Endothelial cell of umbilical vein (primary cell): ENCODE data around the gene LRRIQ1. TPM values are rescaled to one million over a fixed set of nuclear protein-coding genes. Genes with fewer than 3 reads are reported as not detected.

Source experiments
- BruUV-seq: library from RNA; stranded (reverse); fragments of 400-500 nt; replicated peaks from 2 replicates; lab custom pipeline; 2021; lab: Mats Ljungman, UMichigan
- CTCF ChIA-PET: fragments of 300-600, 350-600 bp; sonication (Branson Sonifier 250); formaldehyde crosslinking; loops from one replicate; lab custom pipeline; 2021; ENCODE audit warnings: antibody characterized with exemption, inconsistent platforms; lab: Charles Lee
- POLR2A ChIA-PET: fragments of 300-600, 350-600 bp; sonication (Branson Sonifier 250); formaldehyde crosslinking; loops from one replicate; lab custom pipeline; 2021; ENCODE audit warnings: antibody characterized with exemption, inconsistent platforms; lab: Charles Lee
- DNase-seq: peaks from one replicate; pipeline ENCODE4 v3.0.0-alpha.2; 2011; ENCODE audit warnings: low read depth, low spot score
- FAIRE-seq: peaks from 2 replicates; lab custom pipeline; 2011; peaks lifted over from hg19 to GRCh38; lab: Jason Lieb, UNC
- H2AFZ ChIP-seq: 2 replicates; pipeline ENCODE4 v1.6.0; 2012; ENCODE audit warnings: low read depth, low read length, control low read depth, inconsistent platforms
- H3K27ac ChIP-seq: 2 replicates; pipeline ENCODE4 v1.5.1; 2011; ENCODE audit warnings: low read depth, mild to moderate bottlenecking, control low read depth, low read length, moderate library complexity; ENCODE audit not compliant: insufficient read depth
- H3K27me3 ChIP-seq, 2 experiments: 2 replicates each; pipeline versions ENCODE4 v1.6.0 to v1.6.1; 2011; ENCODE audit warnings: low read length in 2 of 2, mixed read lengths in 1 of 2; ENCODE audit not compliant: control insufficient read depth in 2 of 2, insufficient read depth in 2 of 2
- H3K36me3 ChIP-seq, 2 experiments: 2 replicates in 1 of 2; 3 replicates in 1 of 2; pipeline ENCODE4 v1.5.1; 2011; ENCODE audit warnings: low read length in 2 of 2, mild to moderate bottlenecking in 1 of 2, moderate library complexity in 1 of 2; ENCODE audit not compliant: control insufficient read depth in 2 of 2, insufficient read depth in 2 of 2; ENCODE audit errors: extremely low read depth in 1 of 2
- H3K4me1 ChIP-seq: 3 replicates; pipeline ENCODE4 v1.5.1; 2011; ENCODE audit warnings: mild to moderate bottlenecking, low read length; ENCODE audit not compliant: control insufficient read depth, insufficient read depth; ENCODE audit errors: extremely low read depth
- H3K4me2 ChIP-seq: 2 replicates; pipeline ENCODE4 v1.6.1; 2011; ENCODE audit warnings: low read length, control low read depth, mixed read lengths; ENCODE audit not compliant: insufficient read depth
- H3K4me3 ChIP-seq, 3 experiments: fragments of 200-600 bp in 1 of 3; sonication (generic), shearing (Covaris generic) in 1 of 3; replicated peaks in 1 of 3; 2 replicates each; pipeline ENCODE4 v1.5.1; 2011 to 2016; ENCODE audit warnings: control low read depth in 3 of 3, low read length in 3 of 3, mild to moderate bottlenecking in 2 of 3, inconsistent platforms in 1 of 3, low read depth in 1 of 3, moderate library complexity in 1 of 3; ENCODE audit not compliant: insufficient read depth in 1 of 3
- H3K79me2 ChIP-seq: 2 replicates; pipeline ENCODE4 v1.6.0; 2012; ENCODE audit warnings: low read length, inconsistent platforms; ENCODE audit not compliant: control insufficient read depth, insufficient read depth
- H3K9ac ChIP-seq: replicated peaks from 2 replicates; pipeline ENCODE3; 2011; ENCODE audit warnings: low read length, control low read depth; ENCODE audit not compliant: insufficient read depth; ENCODE audit errors: extremely low read depth
- H3K9me1 ChIP-seq: replicated peaks from 3 replicates; pipeline ENCODE4 v1.6.0; 2011; ENCODE audit warnings: mild to moderate bottlenecking, low read length; ENCODE audit not compliant: control insufficient read depth, insufficient read depth; ENCODE audit errors: extremely low read depth
- H3K9me3 ChIP-seq: replicated peaks from 2 replicates; pipeline ENCODE4 v1.5.1; 2012; ENCODE audit warnings: low read length, inconsistent platforms; ENCODE audit not compliant: control insufficient read depth, insufficient read depth
- H4K20me1 ChIP-seq: replicated peaks from 2 replicates; pipeline ENCODE3; 2011; ENCODE audit warnings: mild to moderate bottlenecking, low read length; ENCODE audit not compliant: control insufficient read depth, insufficient read depth; ENCODE audit errors: extremely low read depth
- EZH2 ChIP-seq: IDR thresholded peaks from 2 replicates; pipeline ENCODE4 v1.6.1; 2012; ENCODE audit warnings: borderline replicate concordance, low read depth, mild to moderate bottlenecking, moderate library complexity, low read length, inconsistent platforms; ENCODE audit not compliant: severe bottlenecking
- FOS ChIP-seq: IDR thresholded peaks from 2 replicates; pipeline ENCODE4 v1.6.1; 2011; ENCODE audit warnings: mild to moderate bottlenecking, low read length, moderate library complexity, borderline replicate concordance; ENCODE audit not compliant: insufficient read depth
- GATA2 ChIP-seq: IDR thresholded peaks from 2 replicates; pipeline ENCODE4 v1.7.0; 2011; ENCODE audit warnings: low read depth, mild to moderate bottlenecking, moderate library complexity, mixed read lengths, low read length; ENCODE audit not compliant: insufficient read length, insufficient read depth
- JUN ChIP-seq: IDR thresholded peaks from 2 replicates; pipeline ENCODE4 v1.6.1; 2011; ENCODE audit warnings: borderline replicate concordance, low read depth; ENCODE audit not compliant: insufficient read length, insufficient read depth
- MYC ChIP-seq: IDR thresholded peaks from one replicate; pipeline ENCODE4 v1.6.1; 2011; ENCODE audit warnings: mild to moderate bottlenecking, low read depth, low read length
- POLR2A ChIP-seq: IDR thresholded peaks from 2 replicates; pipeline ENCODE4 v1.6.1; 2012; ENCODE audit warnings: low read depth, mild to moderate bottlenecking, control low read depth, low read length
- POLR2AphosphoS5 ChIP-seq: IDR thresholded peaks from 2 replicates; pipeline ENCODE4 v1.6.1; 2012; ENCODE audit warnings: low read depth, mild to moderate bottlenecking, control low read depth, low read length, moderate library complexity; ENCODE audit not compliant: insufficient read depth
- dilution Hi-C: fragments of 300-500 bp; cut with MboI; formaldehyde crosslinking; loops from one replicate; pipeline ENCODE4 v1.15.0; 2019; ENCODE audit warnings: low sequenced_read_pairs; ENCODE audit not compliant: extremely low pct_ligation_motif_present
- intact Hi-C: fragments of 100-400 bp; cut with micrococcal nuclease; formaldehyde crosslinking; loops from one replicate; pipeline ENCODE4 v1.10.0; 2022
- polyA plus RNA-seq, 4 experiments: library from polyadenylated mRNA; depleted of rRNA in 3 of 4; stranded (reverse) in 3 of 4; unstranded in 1 of 4; fragments of >200 nt; gene quantifications; 2 replicates each; pipeline versions ENCODE4 v1.2.1 to v1.2.3, GENCODE V29; 2011 to 2012; ENCODE audit warnings: missing spikeins in 1 of 4
- total RNA-seq: library from RNA; stranded (reverse); gene quantifications from 2 replicates; pipeline ENCODE4 v1.2.3, GENCODE V29; 2021
- TF ChIP-seq, protein P1 (sequence below), 2 donors: IDR thresholded peaks; 1 replicate in 1 of 2; 2 replicates in 1 of 2; pipeline ENCODE4 v1.5.1; 2011; ENCODE audit warnings: low read length in 2 of 2, mild to moderate bottlenecking in 2 of 2, moderate library complexity in 2 of 2, control low read depth in 1 of 2, inconsistent platforms in 1 of 2, low read depth in 1 of 2; ENCODE audit not compliant: insufficient read depth in 1 of 2; ENCODE audit errors: extremely low read depth in 1 of 2
- TF ChIP-seq, protein P2 (sequence below): IDR thresholded peaks from 2 replicates; pipeline ENCODE4 v1.6.1; 2011; ENCODE audit not compliant: insufficient read depth, insufficient read length

Gene LRRIQ1
- total and polyA plus RNA-seq, 2 donors (not counting 3 experiments of a cell fraction or from before 2014, with no cell fraction given), result 0.08 to 0.20 TPM

DNA sequence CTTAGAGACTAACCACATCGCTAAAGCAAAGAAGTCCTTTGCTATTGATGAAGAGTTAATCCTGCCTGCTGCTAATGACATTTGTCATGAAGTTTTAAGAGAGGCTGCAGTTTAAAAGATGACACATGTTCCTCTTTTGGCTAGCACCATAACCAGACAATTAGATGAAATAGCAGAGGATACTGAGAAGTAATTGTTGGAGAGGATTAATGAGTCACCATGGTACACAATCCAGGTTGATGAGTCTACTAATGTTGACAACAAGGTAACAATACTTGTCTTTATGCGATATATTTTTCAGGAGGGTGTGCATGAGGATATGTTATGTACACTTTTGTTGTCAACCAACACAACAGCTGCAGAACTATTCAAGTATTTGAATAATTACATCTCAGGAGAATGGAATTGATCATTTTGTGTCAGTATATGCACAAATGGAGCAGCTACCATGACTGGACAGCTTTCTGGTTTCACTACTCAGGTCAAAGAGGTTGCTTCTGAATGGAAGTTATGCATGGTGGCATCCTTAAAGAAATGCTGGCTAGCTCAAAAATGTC lies 56.7 kb downstream of the LRRIQ1 start:
- intact Hi-C loops, result no loop called here

DNA sequence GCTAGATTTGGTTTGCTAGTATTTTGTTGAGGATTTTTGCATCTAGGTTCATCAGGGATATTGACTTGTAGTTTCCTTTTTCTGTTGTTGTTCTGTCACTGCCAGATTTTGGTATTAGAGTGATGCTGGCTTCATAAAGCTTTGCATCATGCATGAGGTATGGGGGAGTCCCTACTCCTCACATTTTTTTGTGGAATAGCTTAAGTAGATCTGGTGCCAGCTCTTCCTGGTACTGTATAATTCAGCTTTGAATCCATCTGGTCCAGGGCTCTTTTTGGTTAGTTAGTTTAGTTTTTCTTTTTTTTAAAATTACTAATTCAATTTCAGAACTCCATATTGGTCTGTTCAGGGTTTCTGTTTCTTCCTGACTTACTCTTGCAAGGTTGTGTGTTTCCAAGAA lies 59.4 kb downstream of the LRRIQ1 start:
- dilution Hi-C loops (no loop called here), intact Hi-C loops (no loop called here)
- Histone ChIP-seq H3K27me3 (peaks cover 0 to 2% of the 10 kb centered on the region in 2 experiments), H3K9ac (no peak overlapping the region), H3K4me2 (no peak overlapping the region), H4K20me1 (no peaks in the 10 kb centered on the region), H3K79me2 (no peaks in the 10 kb centered on the region), H3K4me1 (no peaks in the 10 kb centered on the region), H3K4me3 (no peak overlapping the region), H3K9me1 (no peaks in the 10 kb centered on the region), H2AFZ (no peak overlapping the region), H3K36me3 (no peaks in the 10 kb centered on the region), H3K27ac (no peak overlapping the region), H3K9me3 (no peaks in the 10 kb centered on the region)
- no TSS peak for BruUV-seq
- DNase-seq, result no peak
- ChIA-PET POLR2A (no interaction called here), CTCF (interaction anchor here (0.7 to 1.0 kb wide), 2 partner anchors 19 to 347 kb away, joined by 3 read pairs; no protein-coding TSS in a partner anchor)
- no peak for FAIRE-seq
- no peak for TF ChIP-seq JUN
- no peak for TF ChIP-seq POLR2AphosphoS5
- no peak for TF ChIP-seq GATA2
- no peak for TF ChIP-seq FOS
- TF ChIP-seq POLR2A, result no peak
- TF ChIP-seq EZH2, result no peak
- TF ChIP-seq, protein P1, sequence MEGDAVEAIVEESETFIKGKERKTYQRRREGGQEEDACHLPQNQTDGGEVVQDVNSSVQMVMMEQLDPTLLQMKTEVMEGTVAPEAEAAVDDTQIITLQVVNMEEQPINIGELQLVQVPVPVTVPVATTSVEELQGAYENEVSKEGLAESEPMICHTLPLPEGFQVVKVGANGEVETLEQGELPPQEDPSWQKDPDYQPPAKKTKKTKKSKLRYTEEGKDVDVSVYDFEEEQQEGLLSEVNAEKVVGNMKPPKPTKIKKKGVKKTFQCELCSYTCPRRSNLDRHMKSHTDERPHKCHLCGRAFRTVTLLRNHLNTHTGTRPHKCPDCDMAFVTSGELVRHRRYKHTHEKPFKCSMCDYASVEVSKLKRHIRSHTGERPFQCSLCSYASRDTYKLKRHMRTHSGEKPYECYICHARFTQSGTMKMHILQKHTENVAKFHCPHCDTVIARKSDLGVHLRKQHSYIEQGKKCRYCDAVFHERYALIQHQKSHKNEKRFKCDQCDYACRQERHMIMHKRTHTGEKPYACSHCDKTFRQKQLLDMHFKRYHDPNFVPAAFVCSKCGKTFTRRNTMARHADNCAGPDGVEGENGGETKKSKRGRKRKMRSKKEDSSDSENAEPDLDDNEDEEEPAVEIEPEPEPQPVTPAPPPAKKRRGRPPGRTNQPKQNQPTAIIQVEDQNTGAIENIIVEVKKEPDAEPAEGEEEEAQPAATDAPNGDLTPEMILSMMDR (IDR thresholded peaks at IDR 0.05; ENCODE audit: extremely low read depth in 1 of 2, insufficient read depth in 1 of 2, low read depth in 1 of 2, low read length in 2 of 2), result no peak
- TF ChIP-seq, protein P2, sequence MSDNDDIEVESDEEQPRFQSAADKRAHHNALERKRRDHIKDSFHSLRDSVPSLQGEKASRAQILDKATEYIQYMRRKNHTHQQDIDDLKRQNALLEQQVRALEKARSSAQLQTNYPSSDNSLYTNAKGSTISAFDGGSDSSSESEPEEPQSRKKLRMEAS, result no peak
- no peak for TF ChIP-seq MYC

More for the DNA sequence above, 56.7 kb downstream of the LRRIQ1 start:
- no peak overlapping the region for H3K4me2 ChIP-seq
- TF ChIP-seq JUN, result no peak
- no peak for TF ChIP-seq POLR2AphosphoS5
- TF ChIP-seq MYC, result no peak
- no peaks in the 10 kb centered on the region for H4K20me1 ChIP-seq
- dilution Hi-C loops, result no loop called here
- H3K36me3 ChIP-seq, result no peaks in the 10 kb centered on the region
- H3K27ac ChIP-seq, result no peak overlapping the region
- ChIA-PET POLR2A (no interaction called here), CTCF (interaction anchor here (0.6 kb wide), 1 partner anchor 350 kb away, joined by 3 read pairs; no protein-coding TSS in a partner anchor)
- H3K4me3 ChIP-seq, result no peak overlapping the region
- H3K4me1 ChIP-seq, result no peaks in the 10 kb centered on the region
- no peaks in the 10 kb centered on the region for H3K9me1 ChIP-seq
- H3K9me3 ChIP-seq, result no peaks in the 10 kb centered on the region
- DNase-seq (no peak), FAIRE-seq (no peak)
- no peaks in the 10 kb centered on the region for H3K79me2 ChIP-seq
- no peak overlapping the region for H3K9ac ChIP-seq
- peaks cover 0 to 2% of the 10 kb centered on the region in 2 experiments for H3K27me3 ChIP-seq
- H2AFZ ChIP-seq, result no peak overlapping the region
- no TSS peak for BruUV-seq
